Stimulated activated CD8-positive, alpha-beta memory T cell treated with anti-CD3 and anti-CD28 coated beads, Interleukin-12 subunit alpha, Interleukin-12 subunit beta, amount 100 ng/mL, for 4 hours (primary cell): Measurements from ENCODE around the gene PLEKHA3.
A peak's percentile ranks its signal among the peaks of the same experiment; 100 is the strongest.
"Not testable (repeated sequence)": the region's sequence is repeated elsewhere in the genome, so short reads cannot be mapped to it uniquely, and the experiment has no call there.

Experiments used
- DNase-seq: peaks from one replicate; pipeline ENCODE4 v3.0.0-alpha.2; 2020; ENCODE audit warnings: low read depth

The PLEKHA3 gene

GRCh38 chr2:178480227-178481181, at the start of gene PLEKHA3:
Gene PLEKHA3 (plus strand): TSS chr2:178480457. CDS start chr2:178480870, 413 bp downstream.
- DNase-seq, result peak; percentile 62

GRCh38 chr2:178436662-178437061, 43.6 kb upstream of the PLEKHA3 start:
- no peak for DNase-seq

GRCh38 chr2:178441426-178441825, 38.8 kb upstream of the PLEKHA3 start:
- no peak for DNase-seq

GRCh38 chr2:178448968-178449661, 31.1 kb upstream of the PLEKHA3 start:
- no peak for DNase-seq

GRCh38 chr2:178449700-178450523, 30.3 kb upstream of the PLEKHA3 start:
- no peak for DNase-seq

- no peak for DNase-seq
Measured at GRCh38 chr2:178450524-178450773, 29.8 kb upstream of the PLEKHA3 start.

GRCh38 chr2:178450774-178451525, 29.3 kb upstream of the PLEKHA3 start, which contains the start of the genes PJVK and PRKRA:
Gene PJVK (plus strand): TSS chr2:178451378. CDS start chr2:178453410, 2,032 bp downstream.
Gene PRKRA (minus strand): TSS chr2:178451175. CDS start chr2:178451030, 145 bp downstream.
- DNase-seq, result peak; percentile 94

- no peak for DNase-seq
Measured at GRCh38 chr2:178452334-178452733, 27.9 kb upstream of the PLEKHA3 start.

GRCh38 chr2:178452870-178453269, 27.4 kb upstream of the PLEKHA3 start:
- DNase-seq, result no peak

- no peak for DNase-seq
Measured at GRCh38 chr2:178455947-178456346, 24.3 kb upstream of the PLEKHA3 start.

GRCh38 chr2:178457390-178457886, 22.8 kb upstream of the PLEKHA3 start:
- DNase-seq, result no peak

GRCh38 chr2:178469219-178469849, 10.9 kb upstream of the PLEKHA3 start:
- DNase-seq, result no peak

GRCh38 chr2:178471313-178471712, 8.9 kb upstream of the PLEKHA3 start:
- DNase-seq, result not testable (repeated sequence)

GRCh38 chr2:178473373-178473772, 6.9 kb upstream of the PLEKHA3 start:
- no peak for DNase-seq

GRCh38 chr2:178473931-178474330, 6.3 kb upstream of the PLEKHA3 start:
- no peak for DNase-seq

GRCh38 chr2:178474560-178474959, 5.7 kb upstream of the PLEKHA3 start:
- no peak for DNase-seq

- no peak for DNase-seq
Measured at GRCh38 chr2:178476477-178476876, 3.8 kb upstream of the PLEKHA3 start.

- no peak for DNase-seq
Measured at GRCh38 chr2:178477443-178478129, 2.7 kb upstream of the PLEKHA3 start.

GRCh38 chr2:178478130-178478438, 2.2 kb upstream of the PLEKHA3 start:
- DNase-seq, result no peak
